Astrocyte (in vitro differentiated cells and primary cell): ENCODE measurements around the gene GINS2. TPM values are rescaled to one million over a fixed set of nuclear protein-coding genes. Genes with fewer than 3 reads are reported as not detected.

ENCODE experiments used
- DNase-seq: peaks from one replicate; pipeline ENCODE4 v3.0.0-alpha.2; 2010; ENCODE audit warnings: low read depth
- FAIRE-seq: peaks from 2 replicates; lab custom pipeline; 2011; peaks lifted over from hg19 to GRCh38; lab: Jason Lieb, UNC
- H2AFZ ChIP-seq: 2 replicates; pipeline ENCODE4 v1.6.0; 2012; ENCODE audit warnings: low read depth, low read length, inconsistent platforms
- H3K27ac ChIP-seq: 2 replicates; pipeline ENCODE4 v1.5.1; 2011; ENCODE audit warnings: low read depth, low read length, inconsistent platforms
- H3K27me3 ChIP-seq: 2 replicates; pipeline ENCODE4 v1.6.0; 2011; ENCODE audit warnings: low read length, inconsistent platforms; ENCODE audit not compliant: insufficient read depth
- H3K36me3 ChIP-seq: 2 replicates; pipeline ENCODE4 v1.5.1; 2011; ENCODE audit warnings: low read length, inconsistent platforms; ENCODE audit not compliant: insufficient read depth
- H3K4me1 ChIP-seq: 2 replicates; pipeline ENCODE4 v1.5.1; 2011; ENCODE audit warnings: low read length, inconsistent platforms; ENCODE audit not compliant: insufficient read depth
- H3K4me2 ChIP-seq: 2 replicates; pipeline ENCODE4 v1.6.0; 2012; ENCODE audit warnings: low read length, inconsistent platforms
- H3K4me3 ChIP-seq: 2 replicates; pipeline ENCODE4 v1.5.1; 2011; ENCODE audit warnings: low read depth, mild to moderate bottlenecking, low read length, inconsistent platforms; ENCODE audit not compliant: insufficient read depth
- H3K79me2 ChIP-seq: 2 replicates; pipeline ENCODE4 v1.6.0; 2012; ENCODE audit warnings: mild to moderate bottlenecking, low read length, inconsistent platforms; ENCODE audit not compliant: insufficient read depth
- H3K9ac ChIP-seq: 2 replicates; pipeline ENCODE4 v1.6.0; 2012; ENCODE audit warnings: mild to moderate bottlenecking, low read length, inconsistent platforms
- H3K9me3 ChIP-seq: 2 replicates; pipeline ENCODE4 v1.5.1; 2012; ENCODE audit warnings: low read depth, mild to moderate bottlenecking, low read length, inconsistent platforms; ENCODE audit not compliant: insufficient read depth
- H4K20me1 ChIP-seq: 2 replicates; pipeline ENCODE4 v1.6.0; 2012; ENCODE audit warnings: low read length, inconsistent platforms; ENCODE audit not compliant: insufficient read depth
- H3K27ac Mint-ChIP-seq: one replicate; pipeline ENCODE4 v1.8.0; 2021; ENCODE audit warnings: mild to moderate bottlenecking, mixed read lengths; ENCODE audit not compliant: unreplicated experiment
- H3K27me3 Mint-ChIP-seq: one replicate; pipeline ENCODE4 v1.8.0; 2021; ENCODE audit warnings: low read depth, mixed read lengths; ENCODE audit not compliant: unreplicated experiment
- H3K36me3 Mint-ChIP-seq: one replicate; pipeline ENCODE4 v1.8.0; 2021; ENCODE audit warnings: low read depth, mixed read lengths; ENCODE audit not compliant: unreplicated experiment
- H3K4me1 Mint-ChIP-seq: one replicate; pipeline ENCODE4 v1.8.0; 2021; ENCODE audit warnings: low read depth, mixed read lengths; ENCODE audit not compliant: unreplicated experiment
- H3K4me3 Mint-ChIP-seq: one replicate; pipeline ENCODE4 v1.8.0; 2021; ENCODE audit warnings: mild to moderate bottlenecking, moderate library complexity, mixed read lengths; ENCODE audit not compliant: unreplicated experiment
- H3K9me3 Mint-ChIP-seq: one replicate; pipeline ENCODE4 v1.8.0; 2021; ENCODE audit warnings: mild to moderate bottlenecking, mixed read lengths; ENCODE audit not compliant: unreplicated experiment
- EZH2 ChIP-seq: IDR thresholded peaks from 2 replicates; pipeline ENCODE4 v1.6.1; 2012; ENCODE audit warnings: mild to moderate bottlenecking, low read length, inconsistent platforms; ENCODE audit not compliant: insufficient read depth
- total RNA-seq: library from RNA; stranded (reverse); gene quantifications from 2 replicates; pipeline ENCODE4 v1.2.1, GENCODE V29; 2021
- TF ChIP-seq, protein P1 (sequence below): IDR thresholded peaks from 2 replicates; pipeline ENCODE4 v1.5.1; 2011; ENCODE audit warnings: low read depth, mild to moderate bottlenecking, inconsistent platforms, low read length, moderate library complexity; ENCODE audit not compliant: insufficient read depth

GINS2 gene
- total RNA-seq, 1 donor from 2014 or later: 3.4 TPM

DNA sequence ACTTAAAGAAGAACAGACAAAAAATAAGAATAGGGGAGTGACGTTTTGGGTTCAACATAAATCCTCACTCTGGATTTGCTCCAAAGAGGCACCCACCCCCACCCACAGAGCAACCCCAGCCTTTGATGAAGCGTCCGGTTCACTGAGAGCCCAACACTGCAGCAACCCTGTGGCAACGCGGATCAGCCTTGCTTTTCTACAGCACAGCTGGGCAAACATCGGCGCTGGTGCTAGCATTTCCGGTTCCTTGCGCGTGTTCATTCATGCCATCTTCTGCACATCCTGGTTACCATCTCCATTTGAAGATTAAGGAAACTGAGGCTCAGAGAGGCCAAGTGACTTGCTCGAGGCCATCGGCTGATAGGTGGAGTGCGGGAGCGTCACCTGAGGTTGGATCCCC lies 8.7 kb upstream of the GINS2 start:
- no peak overlapping the region for H3K4me3 ChIP-seq
- DNase-seq (no peak), FAIRE-seq (no peak)
- no peaks in the 10 kb centered on the region for H4K20me1 ChIP-seq
- H3K9me3 ChIP-seq: no peaks in the 10 kb centered on the region
- Mint-ChIP-seq H3K4me3 (no peak overlapping the region), H3K4me1 (peaks cover 3% of the 10 kb centered on the region), H3K27me3 (peaks cover 30% of the 10 kb centered on the region), H3K36me3 (no peaks in the 10 kb centered on the region), H3K9me3 (peaks cover 2% of the 10 kb centered on the region), H3K27ac (no peak overlapping the region)
- no peak overlapping the region for H3K27ac ChIP-seq
- no peak for TF ChIP-seq EZH2
- TF ChIP-seq, protein P1, sequence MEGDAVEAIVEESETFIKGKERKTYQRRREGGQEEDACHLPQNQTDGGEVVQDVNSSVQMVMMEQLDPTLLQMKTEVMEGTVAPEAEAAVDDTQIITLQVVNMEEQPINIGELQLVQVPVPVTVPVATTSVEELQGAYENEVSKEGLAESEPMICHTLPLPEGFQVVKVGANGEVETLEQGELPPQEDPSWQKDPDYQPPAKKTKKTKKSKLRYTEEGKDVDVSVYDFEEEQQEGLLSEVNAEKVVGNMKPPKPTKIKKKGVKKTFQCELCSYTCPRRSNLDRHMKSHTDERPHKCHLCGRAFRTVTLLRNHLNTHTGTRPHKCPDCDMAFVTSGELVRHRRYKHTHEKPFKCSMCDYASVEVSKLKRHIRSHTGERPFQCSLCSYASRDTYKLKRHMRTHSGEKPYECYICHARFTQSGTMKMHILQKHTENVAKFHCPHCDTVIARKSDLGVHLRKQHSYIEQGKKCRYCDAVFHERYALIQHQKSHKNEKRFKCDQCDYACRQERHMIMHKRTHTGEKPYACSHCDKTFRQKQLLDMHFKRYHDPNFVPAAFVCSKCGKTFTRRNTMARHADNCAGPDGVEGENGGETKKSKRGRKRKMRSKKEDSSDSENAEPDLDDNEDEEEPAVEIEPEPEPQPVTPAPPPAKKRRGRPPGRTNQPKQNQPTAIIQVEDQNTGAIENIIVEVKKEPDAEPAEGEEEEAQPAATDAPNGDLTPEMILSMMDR: no peak
- H3K4me1 ChIP-seq: no peaks in the 10 kb centered on the region
- peaks cover 8% of the 10 kb centered on the region for H3K27me3 ChIP-seq
- no peaks in the 10 kb centered on the region for H3K79me2 ChIP-seq
- H3K36me3 ChIP-seq: no peaks in the 10 kb centered on the region
- no peak overlapping the region for H2AFZ ChIP-seq
- no peak overlapping the region for H3K4me2 ChIP-seq
- no peak overlapping the region for H3K9ac ChIP-seq

DNA sequence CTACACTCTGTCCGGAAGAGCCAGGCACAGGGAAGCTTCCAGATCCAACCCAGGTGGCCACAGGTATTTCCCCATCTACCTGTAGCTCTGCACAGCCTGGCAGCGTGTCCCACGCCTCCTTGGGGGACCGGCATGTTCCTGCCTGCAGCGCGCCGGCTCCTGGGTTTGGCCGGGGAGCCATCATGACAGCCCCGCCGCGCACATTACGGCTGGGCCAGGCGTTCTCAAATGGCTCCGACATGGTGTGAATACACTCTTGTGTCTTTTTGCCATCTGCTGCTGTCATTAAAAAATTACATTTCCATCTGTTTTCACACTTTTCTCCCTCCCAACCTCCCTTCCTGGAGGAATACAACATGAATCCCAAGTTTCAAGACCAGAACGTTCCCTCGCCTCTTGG lies 8.0 kb upstream of the GINS2 start:
- no peak overlapping the region for H3K4me2 ChIP-seq
- no peak for TF ChIP-seq EZH2
- TF ChIP-seq, protein P1: no peak
- no peak overlapping the region for H2AFZ ChIP-seq
- H3K27me3 ChIP-seq: peaks cover 8% of the 10 kb centered on the region
- Mint-ChIP-seq H3K27me3 (peaks cover 29% of the 10 kb centered on the region), H3K36me3 (no peaks in the 10 kb centered on the region), H3K27ac (no peak overlapping the region), H3K4me3 (no peak overlapping the region), H3K9me3 (peaks cover 2% of the 10 kb centered on the region), H3K4me1 (peaks cover 3% of the 10 kb centered on the region)
- no peaks in the 10 kb centered on the region for H4K20me1 ChIP-seq
- H3K9me3 ChIP-seq: no peaks in the 10 kb centered on the region
- DNase-seq (no peak), FAIRE-seq (no peak)
- H3K4me3 ChIP-seq: no peak overlapping the region
- H3K9ac ChIP-seq: no peak overlapping the region
- H3K79me2 ChIP-seq: no peaks in the 10 kb centered on the region
- no peaks in the 10 kb centered on the region for H3K4me1 ChIP-seq
- no peak overlapping the region for H3K27ac ChIP-seq
- no peaks in the 10 kb centered on the region for H3K36me3 ChIP-seq

DNA sequence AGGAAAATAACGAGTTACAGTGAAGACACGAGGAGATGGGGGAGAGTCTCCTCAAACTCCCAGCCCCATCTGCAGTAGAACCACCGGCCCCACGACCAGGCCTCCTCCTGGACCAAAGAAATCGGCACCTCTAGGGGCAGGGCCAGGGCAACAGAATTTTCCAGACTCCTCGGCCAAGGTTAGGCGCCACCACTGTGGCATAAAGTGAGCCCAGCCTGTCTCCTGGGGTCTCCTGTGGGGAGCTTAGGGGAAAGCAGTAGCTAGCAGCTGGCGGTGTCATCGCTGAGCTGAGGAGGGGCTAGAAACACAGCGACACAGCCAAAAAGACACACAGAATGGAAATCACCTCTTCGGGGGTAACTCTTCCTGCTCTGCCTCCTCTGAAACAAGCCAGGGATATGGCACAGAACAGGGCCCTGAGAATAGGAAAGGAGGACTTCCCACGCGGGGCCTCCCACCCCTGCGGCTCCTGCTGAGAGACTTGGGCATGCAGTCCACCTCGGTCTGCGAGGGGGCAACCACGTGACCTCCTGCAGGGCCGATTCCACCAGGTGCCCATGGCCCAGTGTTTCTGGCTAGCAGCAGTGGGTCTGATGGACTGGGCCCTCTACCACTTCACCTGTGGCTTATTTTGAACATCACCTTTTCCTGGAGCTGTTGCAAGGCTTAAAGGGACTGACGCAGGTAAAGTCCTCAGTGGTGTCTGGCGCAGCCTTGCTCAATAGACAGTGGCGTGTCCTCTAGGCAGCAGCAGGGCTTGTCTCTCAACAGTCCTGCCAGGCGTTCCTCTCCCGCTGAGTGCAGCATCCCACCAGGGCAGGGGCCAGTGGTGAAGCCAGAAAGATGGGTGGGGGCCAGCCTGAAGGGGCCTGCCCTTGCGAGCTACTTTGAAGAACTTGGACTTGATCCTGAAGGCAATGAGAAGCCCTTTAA lies 6.7 kb upstream of the GINS2 start:
- no peak for TF ChIP-seq EZH2
- FAIRE-seq (no peak), DNase-seq (no peak)
- peaks cover 34% of the 10 kb centered on the region for H3K27me3 Mint-ChIP-seq
- no peaks in the 10 kb centered on the region for H3K4me1 ChIP-seq
- no peak overlapping the region for H3K9ac ChIP-seq
- no peak overlapping the region for H3K27ac ChIP-seq
- peaks cover 3% of the 10 kb centered on the region for H3K4me1 Mint-ChIP-seq
- peaks cover 2% of the 10 kb centered on the region for H3K9me3 Mint-ChIP-seq
- H2AFZ ChIP-seq: no peak overlapping the region
- peaks cover 8% of the 10 kb centered on the region for H3K27me3 ChIP-seq
- no peaks in the 10 kb centered on the region for H3K9me3 ChIP-seq
- no peaks in the 10 kb centered on the region for H4K20me1 ChIP-seq
- no peaks in the 10 kb centered on the region for H3K36me3 Mint-ChIP-seq
- H3K27ac Mint-ChIP-seq: no peak overlapping the region
- no peak overlapping the region for H3K4me3 Mint-ChIP-seq
- no peak overlapping the region for H3K4me2 ChIP-seq
- H3K79me2 ChIP-seq: no peaks in the 10 kb centered on the region
- no peak overlapping the region for H3K4me3 ChIP-seq
- no peaks in the 10 kb centered on the region for H3K36me3 ChIP-seq
